HG02884 (cell line): ENCODE measurements around the gene LTV1.
"Not testable (repeated sequence)": the region's sequence is repeated elsewhere in the genome, so short reads cannot be mapped to it uniquely, and the experiment has no call there.

Experiments used
- ATAC-seq: cut with Tn5 transposase; IDR thresholded peaks from one replicate; pipeline ENCODE4 v1.9.1; 2021; ENCODE audit warnings: mild to moderate bottlenecking, moderate library complexity; ENCODE audit not compliant: unreplicated experiment

Gene LTV1

DNA sequence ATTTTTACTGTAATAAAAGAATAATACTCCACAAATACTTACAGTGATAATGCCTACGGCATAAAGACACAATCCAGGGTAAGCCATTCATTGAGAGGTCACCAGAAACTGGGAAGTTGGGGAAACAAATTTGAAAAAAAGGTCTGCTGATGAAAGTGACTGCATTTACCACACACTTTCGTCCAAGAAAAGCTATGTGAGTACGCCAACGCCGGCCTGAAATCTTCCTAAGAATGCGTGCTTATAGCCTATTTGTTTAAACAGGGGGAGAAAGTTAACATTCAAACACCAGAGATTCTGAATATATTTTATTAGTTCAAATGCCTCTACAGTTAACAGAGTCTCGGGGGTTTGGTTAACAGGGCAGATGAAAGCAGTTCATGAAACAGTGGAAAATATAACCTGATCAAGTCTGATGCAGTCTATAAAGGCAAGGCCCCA lies 657 bp upstream of the LTV1 start:
- no peak for ATAC-seq

DNA sequence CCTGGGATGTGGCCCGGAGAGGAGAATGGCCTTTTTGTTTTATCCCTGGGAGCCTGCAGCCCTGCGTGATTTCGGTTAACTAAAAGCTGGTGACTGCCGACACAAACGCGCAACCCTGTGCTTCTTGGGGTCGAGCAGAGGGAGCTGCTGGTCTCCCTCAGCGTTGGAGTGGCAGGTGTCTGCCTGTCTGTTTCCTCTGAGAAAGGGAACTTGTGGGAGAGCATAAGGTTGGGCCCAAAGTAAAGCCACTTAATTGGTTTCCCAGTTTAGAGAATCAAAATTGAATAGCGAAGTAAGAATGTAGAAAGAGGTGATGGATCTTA lies 500 bp downstream of the LTV1 start:
- ATAC-seq: peak; percentile 7

DNA sequence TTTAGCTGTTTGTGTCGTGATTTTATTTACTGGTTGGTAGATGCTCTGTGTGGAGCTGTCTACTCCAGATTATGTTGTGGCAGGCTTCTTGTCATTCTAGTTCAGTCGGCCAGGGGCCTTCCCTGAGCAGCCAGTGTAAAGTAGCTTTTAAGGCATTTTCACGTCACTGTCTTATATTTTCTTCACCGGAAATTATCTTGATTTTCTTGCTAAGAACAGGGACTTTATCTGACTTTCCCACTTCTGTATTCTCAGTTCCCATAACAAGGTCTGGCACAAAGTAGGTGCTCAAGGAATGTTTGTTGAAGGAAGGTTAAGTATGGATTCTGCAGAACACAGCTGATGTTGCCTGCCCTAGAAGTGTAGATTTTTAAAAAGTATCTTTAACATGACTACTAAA lies 868 bp downstream of the LTV1 start:
- ATAC-seq: no peak

DNA sequence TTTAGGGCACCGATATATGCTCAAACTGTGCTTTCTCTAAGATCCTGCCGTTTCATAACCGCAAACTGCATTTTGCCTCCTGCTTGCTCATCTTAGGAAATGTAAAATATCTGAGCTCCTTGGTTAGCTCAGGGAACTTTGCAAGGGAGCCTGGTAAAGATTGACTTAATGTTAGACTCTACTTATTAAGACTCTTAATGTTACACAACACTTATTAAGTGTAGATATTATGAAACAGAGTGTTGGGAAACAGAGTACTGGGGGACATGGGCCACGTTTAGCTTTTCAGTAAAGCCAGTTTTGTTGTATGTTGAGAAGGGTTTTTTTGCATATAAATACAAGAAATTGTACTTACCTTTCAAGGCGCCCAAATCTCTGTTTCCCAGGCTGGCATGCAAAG lies 1.9 kb downstream of the LTV1 start:
- ATAC-seq: no peak

DNA sequence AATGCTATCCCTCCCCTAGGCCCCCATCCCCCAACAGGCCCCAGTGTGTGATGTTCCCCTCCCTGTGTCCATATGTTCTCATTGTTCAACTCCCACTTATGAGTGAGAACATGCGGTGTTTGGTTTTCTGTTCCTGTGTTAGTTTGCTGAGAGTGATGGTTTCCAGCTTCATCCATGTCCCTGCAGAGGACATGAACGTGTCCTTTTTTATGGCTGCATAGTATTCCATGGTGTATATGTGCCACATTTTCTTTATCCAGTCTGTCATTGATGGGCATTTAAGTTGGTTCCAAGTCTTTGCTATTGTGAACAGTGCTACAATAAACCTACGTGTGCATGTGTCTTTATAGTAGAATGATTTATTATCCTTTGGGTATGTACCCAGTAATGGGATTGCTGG lies 8.6 kb downstream of the LTV1 start:
- ATAC-seq: not testable (repeated sequence)

DNA sequence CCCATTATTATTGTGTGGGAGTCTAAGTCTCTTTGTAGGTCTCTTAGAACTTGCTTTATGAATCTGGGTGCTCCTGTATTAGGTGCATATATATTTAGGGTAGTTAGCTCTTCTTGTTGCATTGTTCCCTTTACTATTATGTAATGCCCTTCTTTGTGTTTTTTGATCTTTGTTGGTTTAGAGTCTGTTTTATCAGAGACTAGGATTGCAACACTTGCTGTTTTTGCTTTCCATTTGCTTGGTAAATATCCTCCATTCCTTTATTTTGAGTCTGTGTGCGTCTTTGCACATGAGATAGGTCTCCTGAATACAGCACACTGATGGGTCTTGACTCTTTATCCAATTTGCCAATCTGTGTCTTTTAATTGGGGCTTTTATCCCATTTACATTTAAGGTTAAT lies 11.9 kb downstream of the LTV1 start:
- not testable (repeated sequence) for ATAC-seq

DNA sequence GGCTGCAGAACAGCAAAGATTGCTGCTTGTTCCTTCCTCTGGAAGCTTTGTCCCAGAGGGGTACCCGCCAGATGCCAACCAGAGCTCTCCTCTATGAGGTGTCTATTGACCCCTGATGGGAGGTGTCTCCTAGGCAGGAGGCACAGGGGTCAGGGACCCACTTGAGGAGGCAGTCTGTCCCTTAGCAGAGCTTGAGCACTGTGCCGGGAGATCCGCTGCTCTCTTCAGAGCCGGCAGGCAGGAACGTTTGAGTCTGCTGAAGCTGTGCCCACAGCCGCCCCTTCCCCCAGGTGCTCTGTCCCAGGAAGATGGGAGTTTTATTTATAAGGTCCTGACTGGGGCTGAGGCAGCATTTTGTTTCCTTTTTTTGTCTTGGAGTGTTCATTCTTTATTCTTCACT lies 13.6 kb downstream of the LTV1 start:
- ATAC-seq: not testable (repeated sequence)

DNA sequence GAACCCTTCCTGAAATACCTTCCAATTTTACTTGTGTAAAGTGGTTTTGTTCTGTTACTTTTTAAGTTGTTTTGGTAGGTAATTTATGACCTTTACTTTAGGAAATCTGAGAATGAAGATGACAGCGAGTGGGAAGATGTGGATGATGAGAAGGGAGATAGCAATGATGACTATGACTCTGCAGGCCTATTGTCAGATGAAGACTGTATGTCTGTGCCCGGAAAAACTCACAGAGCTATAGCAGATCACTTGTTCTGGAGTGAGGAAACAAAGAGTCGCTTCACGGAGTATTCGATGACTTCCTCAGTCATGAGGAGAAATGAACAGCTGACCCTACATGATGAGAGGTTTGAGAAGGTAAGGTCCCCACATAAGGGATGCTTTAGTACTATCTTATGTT lies 14.5 kb downstream of the LTV1 start:
- ATAC-seq: no peak

DNA sequence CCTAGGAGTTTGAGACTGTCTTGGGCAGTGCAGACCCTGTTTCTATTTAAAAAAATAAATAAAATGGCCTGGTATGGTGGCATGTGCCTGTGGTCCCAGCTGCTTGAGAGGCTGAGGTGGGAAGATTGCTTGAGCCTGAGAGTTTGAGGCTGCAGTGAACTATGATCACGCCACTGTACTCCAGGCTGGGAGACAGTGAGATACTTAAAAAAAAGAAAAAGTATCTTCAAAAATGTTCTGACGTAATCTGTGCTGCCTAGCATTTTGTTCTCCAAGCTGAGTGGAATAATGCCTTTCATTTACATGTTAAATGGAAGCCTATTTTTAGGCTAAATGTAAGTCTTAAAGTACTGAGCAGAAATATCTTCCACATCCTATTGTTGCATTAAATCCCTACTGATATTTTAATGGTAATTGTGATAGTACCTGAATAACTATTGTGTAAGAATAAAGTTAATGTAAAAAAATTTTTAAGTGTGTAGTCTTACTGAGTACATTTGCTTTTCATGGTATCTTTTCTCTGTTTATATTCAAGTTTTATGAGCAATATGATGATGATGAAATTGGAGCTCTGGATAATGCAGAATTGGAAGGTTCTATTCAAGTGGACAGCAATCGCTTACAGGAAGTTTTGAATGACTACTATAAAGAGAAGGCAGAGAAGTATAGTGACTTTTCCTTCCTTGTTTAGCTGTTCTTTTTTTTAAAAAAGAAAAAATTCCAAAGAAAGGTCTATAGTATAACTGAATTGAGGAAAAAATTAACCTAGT lies 16.9 kb downstream of the LTV1 start:
- ATAC-seq: no peak

DNA sequence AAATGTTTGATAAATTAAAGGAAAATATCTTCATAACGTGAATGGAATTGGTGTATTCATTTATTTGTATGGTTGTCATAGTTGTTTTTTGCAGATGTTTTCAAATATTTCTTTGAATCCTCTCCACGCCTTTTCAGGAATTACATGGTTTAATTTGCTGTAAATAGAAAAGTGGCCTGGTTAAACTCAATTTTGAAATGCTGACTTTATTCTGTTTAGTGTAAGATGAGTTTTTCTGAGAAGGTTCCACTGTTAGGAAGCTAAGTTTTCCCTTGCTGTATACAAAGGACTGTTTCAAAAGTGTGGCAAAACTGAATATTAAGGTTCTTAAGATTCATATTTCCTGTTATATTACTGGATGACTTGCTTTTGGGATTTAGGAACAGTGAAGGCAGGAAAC lies 20.6 kb downstream of the LTV1 start:
- ATAC-seq: no peak

DNA sequence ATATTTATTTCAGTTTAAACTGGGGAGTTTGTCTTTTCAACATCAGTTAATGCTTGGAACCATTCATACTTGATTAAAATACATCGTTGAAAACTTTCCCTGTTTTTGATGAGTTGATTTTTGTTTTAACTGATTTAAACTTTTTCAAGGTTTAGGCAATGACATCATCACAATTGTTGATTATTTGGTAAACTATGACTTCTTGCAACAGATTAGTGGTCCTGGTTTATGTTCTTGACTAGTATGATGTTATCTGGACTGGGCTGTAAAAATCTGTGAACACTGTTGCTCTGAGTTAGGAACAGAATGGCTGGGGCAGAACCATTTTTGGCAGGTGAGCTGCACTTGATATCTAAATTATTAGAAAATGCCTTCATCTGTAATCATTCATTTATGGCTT lies 21.1 kb downstream of the LTV1 start, which contains the start of gene ZC2HC1B:
ZC2HC1B (plus strand) TSS at position 241 of the 400 bp plus-strand sequence; CDS start at position 307, 66 bp downstream.
- no peak for ATAC-seq

DNA sequence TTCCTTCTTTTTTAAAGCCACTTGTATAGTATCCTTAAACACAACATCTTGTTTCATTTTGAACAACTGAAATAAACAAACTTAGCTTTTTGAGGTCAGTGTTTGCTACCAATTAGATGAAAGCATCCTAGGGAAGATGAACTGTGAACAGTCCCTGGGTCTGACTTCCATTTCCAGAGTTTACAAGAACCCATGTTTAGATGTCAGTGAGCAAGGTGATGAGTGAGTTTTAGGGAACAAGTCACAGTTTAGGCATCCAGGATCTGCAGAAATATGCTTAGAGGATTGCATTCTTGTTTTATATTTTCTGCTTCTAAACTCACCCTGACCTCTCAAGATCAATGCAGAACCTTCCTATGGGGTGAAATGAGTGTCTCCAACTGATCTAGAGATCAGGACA lies 24.1 kb downstream of the LTV1 start:
- ATAC-seq: no peak

DNA sequence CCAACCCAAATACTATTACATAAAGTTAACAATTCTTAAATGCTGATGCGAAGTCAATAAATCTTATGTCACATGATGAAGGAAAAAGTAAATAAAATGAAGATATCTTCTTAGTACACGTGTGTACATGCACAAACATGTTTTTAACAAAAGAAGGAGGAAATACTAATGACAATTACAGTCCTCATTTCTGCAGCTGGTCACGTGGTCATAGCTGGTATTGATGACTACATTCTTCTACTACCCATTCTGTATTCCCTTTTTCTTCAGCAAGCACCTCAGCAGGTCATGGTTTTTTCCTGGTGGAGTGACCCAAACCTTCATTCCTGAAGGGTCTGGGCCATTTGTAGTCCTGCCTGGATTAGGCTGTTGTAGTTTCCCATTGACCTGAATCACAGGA lies 25.7 kb downstream of the LTV1 start:
- not testable (repeated sequence) for ATAC-seq

DNA sequence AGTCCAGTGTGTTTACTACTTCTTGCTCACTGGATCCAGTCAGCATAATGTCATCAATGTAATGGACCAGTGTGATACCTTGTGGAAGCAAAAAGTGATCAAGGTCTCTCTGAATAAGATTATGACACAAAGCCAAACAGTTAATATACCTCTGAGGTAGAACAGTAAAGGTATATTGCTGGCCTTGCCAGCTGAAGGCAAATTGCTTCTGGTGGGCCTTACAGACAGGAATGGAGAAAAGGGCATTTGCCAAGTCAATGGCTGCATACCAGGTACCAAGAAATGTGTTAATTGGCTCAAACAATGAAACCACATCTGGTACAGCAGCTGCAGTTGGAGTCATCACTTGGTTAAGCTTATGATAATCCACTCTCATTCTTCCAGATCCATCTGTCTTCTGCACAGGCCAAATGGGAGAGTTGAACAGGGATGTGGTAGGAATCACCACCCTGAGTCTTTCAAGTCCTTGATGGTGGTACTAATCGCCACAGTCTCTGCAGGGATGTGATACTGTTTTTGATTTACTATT lies 28.1 kb downstream of the LTV1 start:
- ATAC-seq: not testable (repeated sequence)

DNA sequence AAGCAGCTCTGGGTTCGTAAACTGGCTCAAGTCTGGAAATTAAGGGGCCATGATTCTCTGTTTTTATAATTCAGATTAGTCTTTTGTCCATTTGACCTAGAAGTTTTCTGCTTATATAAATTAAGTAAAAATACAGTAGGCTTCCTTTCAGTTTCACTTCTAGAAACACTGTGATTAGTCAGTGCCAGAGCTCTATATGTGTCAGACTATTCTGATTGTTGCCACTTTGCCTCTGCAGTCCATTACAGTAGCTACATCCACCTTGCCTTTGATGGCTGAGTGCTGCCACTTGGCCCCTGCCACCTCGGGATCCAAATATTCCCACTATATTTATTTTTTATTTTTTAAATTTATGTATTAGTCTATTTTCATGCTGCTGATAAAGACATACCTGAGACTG lies 29.1 kb downstream of the LTV1 start:
- ATAC-seq: peak; percentile 100

DNA sequence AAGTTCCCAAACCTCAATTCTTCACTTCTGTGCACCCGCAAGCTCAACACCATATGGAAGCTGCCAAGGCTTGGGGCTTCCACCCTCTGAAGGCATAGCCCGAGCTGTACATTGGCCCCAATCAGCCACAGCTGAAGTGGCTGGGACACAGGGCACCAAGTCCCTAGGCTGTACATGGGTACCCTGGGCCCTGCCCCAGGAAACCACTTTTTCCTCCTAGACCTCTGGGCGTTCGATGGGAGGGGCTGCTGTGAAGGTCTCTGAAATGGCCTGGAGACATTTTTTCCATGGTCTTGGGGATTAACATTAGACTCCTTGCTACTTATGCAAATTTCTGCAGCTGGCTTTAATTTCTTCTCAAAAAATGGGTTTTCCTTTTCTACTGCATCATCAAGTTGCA lies 30.5 kb downstream of the LTV1 start:
- ATAC-seq: not testable (repeated sequence)

DNA sequence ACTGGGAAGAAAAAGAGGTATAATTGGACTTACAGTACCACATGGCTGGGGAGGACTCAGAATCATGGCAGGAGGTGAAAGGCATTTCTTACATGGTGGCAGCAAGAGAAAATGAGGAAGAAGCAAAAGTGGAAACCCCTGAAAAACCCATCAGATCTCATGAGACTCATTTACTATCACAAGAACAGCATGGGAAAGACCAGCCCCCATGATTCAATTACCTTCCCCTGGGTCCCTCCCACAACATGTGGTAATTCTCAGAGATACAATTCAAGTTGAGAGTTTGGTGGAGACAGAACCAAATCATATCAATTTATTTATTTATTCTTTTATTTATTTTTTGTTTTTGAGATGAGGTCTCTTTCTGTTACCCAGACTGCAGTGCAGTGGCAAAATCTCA lies 31.4 kb downstream of the LTV1 start:
- ATAC-seq: not testable (repeated sequence)

DNA sequence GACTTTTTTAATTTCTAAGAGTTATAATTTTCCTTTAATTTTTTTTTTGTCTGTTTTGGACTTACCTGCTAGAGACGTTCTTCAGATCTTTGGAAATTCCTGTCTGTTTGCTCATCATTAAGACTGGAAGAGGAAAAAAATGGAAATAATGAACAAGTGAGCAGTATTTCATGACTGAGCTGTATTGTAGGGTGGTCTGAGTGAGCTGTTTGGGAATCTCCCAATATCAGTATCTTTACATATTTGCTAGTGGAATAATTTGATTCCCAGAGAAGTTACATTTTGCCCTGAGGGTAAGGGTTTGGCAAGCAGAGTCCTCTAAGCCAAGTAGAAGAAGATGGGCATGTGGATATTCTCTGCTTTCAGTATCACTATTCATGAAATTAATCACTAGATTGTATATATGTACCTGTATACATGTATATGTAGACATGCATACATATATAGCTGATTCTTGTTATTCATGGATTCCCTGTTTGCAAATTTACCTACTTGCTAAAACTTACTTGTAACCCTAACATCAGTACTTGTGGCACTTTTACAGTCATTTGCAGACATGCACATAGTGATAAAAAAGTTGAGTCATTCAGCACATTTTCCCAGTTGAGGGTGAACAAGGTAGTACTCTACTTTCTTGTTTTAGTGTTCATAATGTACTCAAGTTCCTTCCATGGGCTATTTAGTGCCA lies 34.6 kb downstream of the LTV1 start:
- no peak for ATAC-seq

DNA sequence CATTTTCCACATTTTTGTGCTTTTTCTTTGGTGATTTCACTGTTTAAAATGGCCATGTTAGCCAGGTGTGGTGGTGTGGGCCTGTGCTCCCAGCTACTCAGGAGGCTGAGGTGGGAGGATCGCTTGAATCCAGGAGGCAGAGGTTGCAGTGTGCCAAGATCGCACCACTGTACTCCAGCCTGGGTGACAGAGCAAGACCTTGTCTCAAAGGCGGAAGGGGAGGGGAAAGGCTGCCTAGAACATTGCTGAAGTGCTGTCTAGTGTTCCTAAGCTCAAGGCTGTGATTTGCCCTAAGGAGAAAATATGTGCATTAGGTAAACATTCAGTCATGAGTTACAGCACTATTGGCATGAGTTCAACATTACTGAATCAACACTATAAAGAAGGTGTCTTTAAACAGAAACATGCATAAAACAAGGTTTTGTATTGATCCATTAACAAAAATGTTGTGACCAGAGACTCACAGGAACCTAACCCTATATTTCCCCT lies 35.2 kb downstream of the LTV1 start:
- no peak for ATAC-seq

DNA sequence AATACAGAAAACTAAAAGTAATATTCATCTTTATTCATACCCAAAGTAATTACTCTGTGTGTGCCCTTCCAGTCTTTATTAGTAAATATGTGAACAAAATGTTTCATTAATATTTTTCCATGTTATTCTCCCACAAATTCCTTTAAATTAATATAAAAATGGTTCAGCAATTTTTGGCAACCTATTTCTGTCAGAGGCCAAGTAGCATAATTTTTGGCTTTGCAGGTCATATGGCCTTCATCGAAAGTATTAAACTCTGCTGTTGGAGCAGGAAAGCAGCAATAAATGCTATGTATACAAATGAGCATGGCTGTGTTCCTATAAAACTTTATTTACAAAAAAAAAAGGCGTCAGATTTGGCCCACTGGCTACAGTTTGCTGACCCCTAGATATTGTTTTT lies 37.3 kb downstream of the LTV1 start:
- no peak for ATAC-seq

DNA sequence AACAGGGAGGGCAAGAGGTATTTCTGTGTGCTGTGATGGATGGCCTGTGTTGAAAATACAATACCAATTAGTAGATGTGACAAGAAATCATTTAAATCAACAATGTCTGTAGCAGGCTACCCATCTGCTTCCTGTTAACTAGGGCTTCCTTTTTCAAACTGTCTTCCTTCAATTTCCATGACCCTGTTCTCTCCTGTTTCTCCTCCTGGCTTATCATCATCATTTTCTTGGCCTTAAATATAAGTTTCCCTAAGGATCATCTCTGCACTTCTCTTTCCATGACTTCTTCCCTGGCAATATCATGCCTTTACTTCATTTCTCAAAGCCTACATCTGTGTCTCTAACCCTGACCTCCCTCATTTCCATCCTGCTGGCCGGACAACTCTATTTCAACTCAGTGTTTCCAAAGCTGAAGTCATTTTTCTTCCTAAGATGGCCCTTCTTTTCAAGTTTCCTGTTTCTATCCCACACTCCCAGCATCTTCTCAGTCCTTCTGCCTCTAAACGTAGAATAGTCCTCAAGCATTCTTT lies 39.3 kb downstream of the LTV1 start:
- no peak for ATAC-seq
